GM12874 (cell line): Measurements from ENCODE around the gene PIGT.

Source experiments
- TF ChIP-seq, protein P1 (sequence below): IDR thresholded peaks from 2 replicates; pipeline ENCODE4 v1.5.1; 2011; ENCODE audit warnings: low read depth, mild to moderate bottlenecking, control low read depth, low read length, moderate library complexity; ENCODE audit not compliant: insufficient read depth

PIGT gene

DNA sequence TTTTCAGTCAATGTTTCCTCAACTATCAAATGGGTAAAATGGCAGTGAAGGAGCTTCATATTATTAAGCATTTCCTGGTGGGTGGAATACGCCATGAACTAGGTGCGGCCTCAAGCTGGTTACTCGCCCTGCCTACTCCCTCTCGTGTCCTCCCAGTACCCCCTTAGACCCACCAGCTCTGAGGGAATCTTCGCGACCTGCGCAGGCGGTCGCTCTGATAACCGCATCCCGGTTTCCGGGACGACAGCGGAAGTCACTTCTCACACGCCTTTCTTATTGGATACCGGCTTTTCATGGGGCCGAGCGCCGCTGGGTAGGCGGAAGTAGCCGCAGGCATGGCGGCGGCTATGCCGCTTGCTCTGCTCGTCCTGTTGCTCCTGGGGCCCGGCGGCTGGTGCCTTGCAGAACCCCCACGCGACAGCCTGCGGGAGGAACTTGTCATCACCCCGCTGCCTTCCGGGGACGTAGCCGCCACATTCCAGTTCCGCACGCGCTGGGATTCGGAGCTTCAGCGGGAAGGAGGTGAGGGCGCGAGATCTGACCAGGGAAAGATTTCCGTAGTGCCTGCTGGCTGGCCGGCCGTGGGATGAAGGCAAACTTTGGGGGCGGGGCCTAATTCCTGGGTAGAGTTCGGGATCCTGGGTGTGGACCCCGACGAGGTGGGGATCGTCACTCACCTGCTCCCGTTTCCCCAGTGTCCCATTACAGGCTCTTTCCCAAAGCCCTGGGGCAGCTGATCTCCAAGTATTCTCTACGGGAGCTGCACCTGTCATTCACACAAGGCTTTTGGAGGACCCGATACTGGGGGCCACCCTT, at the start of gene PIGT:
PIGT (plus strand) TSS at position 320 of the 816 bp plus-strand sequence; CDS start at position 336, 16 bp downstream.
- TF ChIP-seq, protein P1, sequence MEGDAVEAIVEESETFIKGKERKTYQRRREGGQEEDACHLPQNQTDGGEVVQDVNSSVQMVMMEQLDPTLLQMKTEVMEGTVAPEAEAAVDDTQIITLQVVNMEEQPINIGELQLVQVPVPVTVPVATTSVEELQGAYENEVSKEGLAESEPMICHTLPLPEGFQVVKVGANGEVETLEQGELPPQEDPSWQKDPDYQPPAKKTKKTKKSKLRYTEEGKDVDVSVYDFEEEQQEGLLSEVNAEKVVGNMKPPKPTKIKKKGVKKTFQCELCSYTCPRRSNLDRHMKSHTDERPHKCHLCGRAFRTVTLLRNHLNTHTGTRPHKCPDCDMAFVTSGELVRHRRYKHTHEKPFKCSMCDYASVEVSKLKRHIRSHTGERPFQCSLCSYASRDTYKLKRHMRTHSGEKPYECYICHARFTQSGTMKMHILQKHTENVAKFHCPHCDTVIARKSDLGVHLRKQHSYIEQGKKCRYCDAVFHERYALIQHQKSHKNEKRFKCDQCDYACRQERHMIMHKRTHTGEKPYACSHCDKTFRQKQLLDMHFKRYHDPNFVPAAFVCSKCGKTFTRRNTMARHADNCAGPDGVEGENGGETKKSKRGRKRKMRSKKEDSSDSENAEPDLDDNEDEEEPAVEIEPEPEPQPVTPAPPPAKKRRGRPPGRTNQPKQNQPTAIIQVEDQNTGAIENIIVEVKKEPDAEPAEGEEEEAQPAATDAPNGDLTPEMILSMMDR = no peak

DNA sequence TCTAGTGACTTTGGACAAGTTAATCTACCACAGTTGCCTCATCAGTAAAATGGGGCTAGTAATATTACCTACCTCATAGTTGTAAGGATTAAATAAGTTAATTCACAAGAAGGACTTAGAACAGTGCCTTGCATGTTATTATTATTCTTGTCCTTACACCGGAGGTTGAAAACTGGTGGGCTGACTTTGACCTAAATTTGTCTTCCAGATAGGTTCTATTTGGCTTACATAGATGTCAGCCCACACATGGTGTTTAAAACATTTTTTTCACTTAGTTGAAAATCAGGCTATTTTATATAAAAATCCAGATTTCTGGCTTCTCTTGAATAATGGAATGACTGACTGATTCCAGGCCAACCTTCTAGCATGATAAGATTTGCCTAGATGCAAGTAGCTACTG, 49.7 kb upstream of the PIGT start:
- TF ChIP-seq, protein P1 = no peak

DNA sequence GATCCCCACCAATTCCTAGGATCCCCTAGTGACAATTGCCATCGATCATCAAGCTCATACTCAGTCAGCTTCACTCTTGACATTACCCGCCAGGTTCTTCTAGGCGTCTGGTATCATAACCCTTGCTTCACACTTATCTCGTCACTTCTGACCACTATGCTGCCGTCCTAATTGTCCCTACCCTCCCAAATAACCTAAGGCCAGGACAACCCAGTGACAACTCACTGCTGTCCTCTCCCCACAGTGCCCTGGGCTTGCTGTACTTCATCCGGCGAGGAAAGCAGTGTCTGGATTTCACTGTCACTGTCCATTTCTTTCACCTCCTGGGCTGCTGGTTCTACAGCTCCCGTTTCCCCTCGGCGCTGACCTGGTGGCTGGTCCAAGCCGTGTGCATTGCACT, 49.3 kb upstream of the PIGT start:
- TF ChIP-seq, protein P1 = no peak

DNA sequence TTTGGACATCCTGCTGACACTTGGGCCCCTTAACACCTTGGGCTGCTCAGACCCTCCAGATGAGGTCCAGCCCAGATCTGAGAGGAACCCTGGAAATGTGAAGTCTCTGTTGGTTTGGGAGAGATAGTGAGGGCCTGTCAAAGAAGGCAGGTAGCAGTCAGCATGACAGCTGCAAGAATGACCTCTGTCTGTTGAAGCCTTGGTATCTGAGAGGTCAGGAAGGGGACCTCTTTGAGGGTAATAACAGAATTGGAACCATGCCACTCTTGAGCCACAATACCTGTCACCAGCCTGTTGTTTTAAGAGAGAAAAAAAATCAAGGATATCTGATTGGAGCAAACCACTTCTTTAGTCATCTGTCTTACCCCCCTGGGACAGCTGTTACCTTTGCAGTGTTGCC, 48.8 kb upstream of the PIGT start:
- TF ChIP-seq, protein P1 = no peak

DNA sequence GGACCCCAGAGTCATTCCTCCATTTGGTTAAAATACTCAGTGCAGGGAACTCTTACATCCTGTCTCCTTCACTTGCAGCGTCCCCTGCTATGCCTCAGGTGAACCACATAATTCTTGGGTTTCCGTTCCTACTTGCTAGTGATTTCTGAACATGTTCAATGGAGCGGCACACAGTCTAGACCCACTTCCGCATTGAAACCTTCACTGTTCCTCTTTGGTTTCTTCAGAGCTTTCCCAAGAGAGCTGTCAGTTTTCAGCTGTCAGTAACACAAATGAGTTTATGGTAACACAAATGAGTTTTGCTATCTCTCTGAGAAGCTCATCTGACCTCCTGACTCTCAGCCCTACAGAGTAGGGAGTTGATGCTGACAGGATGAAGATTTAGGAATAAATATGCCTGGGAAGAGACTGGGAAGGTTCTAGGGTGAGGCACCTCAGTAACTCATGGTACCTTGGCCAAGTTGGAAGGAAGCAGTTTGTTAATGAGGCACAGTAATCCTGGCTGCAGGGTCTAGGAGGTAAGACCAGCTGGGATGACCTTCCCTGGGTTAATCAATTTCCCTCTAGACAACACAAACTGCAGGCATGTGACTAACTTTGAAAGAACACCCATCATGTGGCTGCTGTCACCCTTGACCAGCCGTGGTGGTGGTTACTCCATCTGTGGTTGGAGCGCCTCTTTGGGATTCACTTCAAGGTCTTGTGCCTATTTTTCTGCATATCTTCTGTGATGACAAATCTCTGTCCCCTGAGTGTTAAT, 47.5 kb upstream of the PIGT start:
- TF ChIP-seq, protein P1 = no peak

DNA sequence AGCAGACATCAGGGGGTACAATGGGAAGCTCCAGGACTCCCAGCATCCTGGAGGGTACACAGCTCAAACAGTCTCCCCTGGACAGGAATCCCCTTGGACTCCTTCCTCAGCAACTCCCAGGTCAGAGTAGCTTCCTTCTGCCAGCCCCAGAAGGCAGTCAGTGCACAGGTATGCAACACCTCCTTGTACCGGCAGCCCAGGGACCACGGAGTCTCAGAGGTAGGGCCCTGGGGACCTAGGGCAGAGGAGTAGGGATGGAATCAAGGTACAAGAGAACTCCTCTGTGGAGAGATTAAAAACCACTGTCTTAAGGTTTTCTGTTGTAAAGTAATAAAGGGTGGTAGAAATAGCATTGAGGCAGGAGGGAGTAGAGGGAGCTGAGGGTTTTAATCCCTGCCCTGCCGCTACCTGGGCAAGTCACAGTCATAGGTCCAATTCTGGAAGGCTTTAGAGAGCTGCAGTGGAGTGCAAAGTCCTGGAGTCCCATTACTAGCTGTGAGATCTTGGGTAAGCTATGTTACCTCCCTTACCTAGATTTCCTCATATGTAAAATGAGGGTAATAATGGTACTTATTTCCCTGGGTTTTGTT, 45.3 kb upstream of the PIGT start:
- TF ChIP-seq, protein P1 = no peak

DNA sequence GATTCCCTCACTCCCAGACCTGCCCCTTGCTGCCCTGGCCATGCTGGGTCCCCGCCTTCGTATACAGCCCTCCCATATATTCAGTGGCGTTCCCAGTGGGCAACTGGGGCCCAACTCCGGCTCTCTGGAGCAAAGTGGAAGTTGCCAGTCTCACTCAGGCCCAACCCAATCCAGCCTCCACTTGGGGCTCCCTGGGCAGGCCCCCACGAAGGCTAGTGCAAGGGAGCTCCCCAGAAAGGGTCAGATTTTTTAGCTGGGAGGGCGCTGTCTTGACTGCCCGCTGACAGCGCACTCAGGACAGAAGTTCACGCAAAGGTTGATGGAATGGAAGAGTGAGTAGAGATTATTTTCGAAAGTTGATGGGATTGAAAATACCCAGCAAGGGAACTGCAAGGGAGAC, 43.7 kb upstream of the PIGT start:
- TF ChIP-seq, protein P1 = no peak
